Breast epithelium (tissue), 4 donors: ENCODE data around the gene ANO2. TPM values are rescaled to one million over a fixed set of nuclear protein-coding genes. Genes with fewer than 3 reads are reported as not detected.

Experiments used
- DNase-seq, 2 donors: peaks; one replicate each; pipeline ENCODE4 v3.0.0-alpha.2; 2019; ENCODE audit warnings: low spot score in 2 of 2
- H3K27ac ChIP-seq, 2 donors: fragments of 200-600 bp; sonication (generic) in 1 of 2; one replicate each; pipeline ENCODE4 v1.5.1; 2016 to 2019; ENCODE audit warnings: mild to moderate bottlenecking in 1 of 2
- H3K27me3 ChIP-seq, 2 donors: fragments of 200-600 bp; sonication (generic) in 1 of 2; one replicate each; pipeline versions ENCODE4 v1.5.1 to v1.6.0; 2017 to 2019; ENCODE audit warnings: control low read depth in 1 of 2, mild to moderate bottlenecking in 1 of 2
- H3K36me3 ChIP-seq: fragments of 200-600 bp; one replicate; pipeline ENCODE4 v1.5.1; 2019
- H3K4me1 ChIP-seq, 2 donors: fragments of 200-600 bp; sonication (generic); one replicate each; pipeline ENCODE4 v1.5.1; 2016 to 2019; ENCODE audit warnings: control low read depth in 1 of 2
- H3K4me3 ChIP-seq, 3 donors: fragments of 200-600 bp; sonication (generic); 1 replicate in 2 of 3; 2 replicates in 1 of 3; pipeline ENCODE4 v1.5.1; 2016 to 2019; ENCODE audit warnings: mild to moderate bottlenecking in 3 of 3, moderate library complexity in 2 of 3
- H3K9me3 ChIP-seq, 2 donors: fragments of 200-600 bp; sonication (generic) in 1 of 2; one replicate each; pipeline ENCODE4 v1.5.1; 2016 to 2019; ENCODE audit warnings: control low read depth in 1 of 2
- POLR2A ChIP-seq: fragments of 450-650 bp; IDR thresholded peaks from one replicate; pipeline ENCODE4 v1.6.1; 2016; ENCODE audit warnings: antibody characterized with exemption, mild to moderate bottlenecking, moderate library complexity
- POLR2AphosphoS5 ChIP-seq, 3 donors: sonication (generic); formaldehyde crosslinking; IDR thresholded peaks; one replicate each; pipeline ENCODE4 v1.6.1; 2017; ENCODE audit warnings: antibody characterized with exemption in 3 of 3
- intact Hi-C: fragments of 100-400 bp; cut with DNase I; formaldehyde crosslinking; loops from one replicate; pipeline ENCODE4 v1.15.1; 2023; ENCODE audit warnings: low total_unique reads
- total RNA-seq, 3 donors: library from RNA; depleted of rRNA; stranded (reverse); fragments of >200 nt; gene quantifications; one replicate each; pipeline ENCODE4 v1.1.0, GENCODE V29; 2016
- TF ChIP-seq, protein P1 (sequence below), 3 donors: fragments of 450-650 bp; IDR thresholded peaks; one replicate each; pipeline ENCODE4 v1.5.1; 2016 to 2017; ENCODE audit warnings: antibody characterized with exemption in 3 of 3, mild to moderate bottlenecking in 3 of 3, moderate library complexity in 3 of 3

The ANO2 gene
- total RNA-seq, 3 donors from 2014 or later = 5.0 to 33.1 (median 16.8) TPM

DNA sequence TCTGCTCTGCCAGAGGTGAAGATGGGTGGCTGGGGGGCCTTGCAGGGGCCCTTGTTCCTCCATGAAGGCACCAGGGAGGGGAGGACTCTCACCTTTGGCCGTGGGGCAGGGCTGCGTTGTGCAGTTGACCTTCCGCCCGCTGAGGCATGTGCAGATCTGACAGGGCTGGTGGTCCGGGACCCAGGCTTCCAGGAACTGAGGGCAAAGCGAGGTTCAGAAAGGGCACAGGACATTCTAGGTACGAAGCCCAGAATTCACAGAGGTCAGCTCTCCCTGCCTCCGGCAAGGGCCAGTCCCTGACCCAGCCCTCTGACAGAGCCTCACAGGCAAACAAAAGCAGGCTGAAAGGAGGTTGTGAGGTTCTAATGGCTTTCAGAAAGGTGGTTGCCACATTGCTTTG, 40.4 kb upstream of the ANO2 start:
- H3K9me3 ChIP-seq = no peaks in the 10 kb centered on the region
- no peak overlapping the region for H3K27ac ChIP-seq
- H3K4me1 ChIP-seq = no peaks in the 10 kb centered on the region
- no peaks in the 10 kb centered on the region for H3K36me3 ChIP-seq
- intact Hi-C loops = loop anchor here (5.0 kb wide), 1 partner anchor 442 kb away; no protein-coding TSS in a partner anchor
- no peak overlapping the region for H3K4me3 ChIP-seq
- TF ChIP-seq, protein P1, sequence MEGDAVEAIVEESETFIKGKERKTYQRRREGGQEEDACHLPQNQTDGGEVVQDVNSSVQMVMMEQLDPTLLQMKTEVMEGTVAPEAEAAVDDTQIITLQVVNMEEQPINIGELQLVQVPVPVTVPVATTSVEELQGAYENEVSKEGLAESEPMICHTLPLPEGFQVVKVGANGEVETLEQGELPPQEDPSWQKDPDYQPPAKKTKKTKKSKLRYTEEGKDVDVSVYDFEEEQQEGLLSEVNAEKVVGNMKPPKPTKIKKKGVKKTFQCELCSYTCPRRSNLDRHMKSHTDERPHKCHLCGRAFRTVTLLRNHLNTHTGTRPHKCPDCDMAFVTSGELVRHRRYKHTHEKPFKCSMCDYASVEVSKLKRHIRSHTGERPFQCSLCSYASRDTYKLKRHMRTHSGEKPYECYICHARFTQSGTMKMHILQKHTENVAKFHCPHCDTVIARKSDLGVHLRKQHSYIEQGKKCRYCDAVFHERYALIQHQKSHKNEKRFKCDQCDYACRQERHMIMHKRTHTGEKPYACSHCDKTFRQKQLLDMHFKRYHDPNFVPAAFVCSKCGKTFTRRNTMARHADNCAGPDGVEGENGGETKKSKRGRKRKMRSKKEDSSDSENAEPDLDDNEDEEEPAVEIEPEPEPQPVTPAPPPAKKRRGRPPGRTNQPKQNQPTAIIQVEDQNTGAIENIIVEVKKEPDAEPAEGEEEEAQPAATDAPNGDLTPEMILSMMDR (IDR thresholded peaks at IDR 0.05) = no peak
- no peak for TF ChIP-seq POLR2A
- no peak for TF ChIP-seq POLR2AphosphoS5 (IDR thresholded peaks at IDR 0.05)
- DNase-seq = no peak
- H3K27me3 ChIP-seq = no peaks in the 10 kb centered on the region

DNA sequence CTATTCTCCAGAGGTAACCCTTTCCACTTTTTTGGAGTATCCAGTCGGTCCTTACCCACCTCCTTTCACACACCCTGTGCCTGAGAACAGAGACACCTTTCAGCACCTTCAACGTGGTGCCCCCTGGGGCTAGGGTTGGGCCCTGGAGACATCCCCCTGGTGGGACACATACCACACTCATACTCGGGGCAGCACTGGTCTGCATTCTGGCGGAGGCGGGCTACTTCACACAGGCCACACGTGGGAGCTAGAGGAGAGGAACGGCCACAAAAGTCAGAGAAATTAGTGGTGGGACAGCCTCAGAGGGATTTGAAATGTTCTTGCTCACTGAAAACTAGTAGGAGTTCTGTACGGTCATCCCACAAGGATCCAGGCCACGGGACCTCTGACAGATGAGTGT, 39.8 kb upstream of the ANO2 start:
- H3K9me3 ChIP-seq = no peaks in the 10 kb centered on the region
- no peak for DNase-seq
- H3K4me1 ChIP-seq = no peaks in the 10 kb centered on the region
- no peak overlapping the region for H3K4me3 ChIP-seq
- no peak overlapping the region for H3K27ac ChIP-seq
- H3K27me3 ChIP-seq = no peaks in the 10 kb centered on the region
- TF ChIP-seq POLR2A = no peak
- TF ChIP-seq POLR2AphosphoS5 (IDR thresholded peaks at IDR 0.05) = no peak
- intact Hi-C loops = loop anchor here (5.0 kb wide), 1 partner anchor 442 kb away; no protein-coding TSS in a partner anchor
- H3K36me3 ChIP-seq = no peaks in the 10 kb centered on the region

DNA sequence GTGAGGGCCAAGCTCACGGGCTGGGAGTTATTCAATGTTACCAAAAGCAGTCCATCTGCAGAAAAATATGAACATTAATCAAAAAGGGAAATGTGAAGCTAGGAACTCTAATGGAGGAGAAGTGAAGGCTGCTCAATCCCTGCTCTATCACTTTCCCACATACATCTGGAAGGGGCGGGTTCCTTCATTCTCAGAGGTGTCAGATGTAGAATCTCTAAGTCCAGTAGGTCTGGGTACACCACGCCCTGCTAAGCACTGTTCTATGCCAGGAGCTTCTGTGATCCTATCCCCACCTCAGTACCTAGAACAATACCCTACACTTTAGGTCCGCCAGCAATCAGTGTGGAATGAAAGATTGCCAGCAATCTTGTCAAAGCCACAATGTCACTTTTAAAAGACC, 37.0 kb upstream of the ANO2 start:
- Histone ChIP-seq H3K27me3 (no peaks in the 10 kb centered on the region), H3K27ac (no peak overlapping the region), H3K9me3 (no peaks in the 10 kb centered on the region), H3K4me3 (no peak overlapping the region), H3K4me1 (no peaks in the 10 kb centered on the region), H3K36me3 (no peaks in the 10 kb centered on the region)
- TF ChIP-seq POLR2AphosphoS5 (IDR thresholded peaks at IDR 0.05) (no peak), POLR2A (no peak)
- TF ChIP-seq, protein P1 (IDR thresholded peaks at IDR 0.05) = no peak
- DNase-seq = no peak
- intact Hi-C loops = no loop called here

DNA sequence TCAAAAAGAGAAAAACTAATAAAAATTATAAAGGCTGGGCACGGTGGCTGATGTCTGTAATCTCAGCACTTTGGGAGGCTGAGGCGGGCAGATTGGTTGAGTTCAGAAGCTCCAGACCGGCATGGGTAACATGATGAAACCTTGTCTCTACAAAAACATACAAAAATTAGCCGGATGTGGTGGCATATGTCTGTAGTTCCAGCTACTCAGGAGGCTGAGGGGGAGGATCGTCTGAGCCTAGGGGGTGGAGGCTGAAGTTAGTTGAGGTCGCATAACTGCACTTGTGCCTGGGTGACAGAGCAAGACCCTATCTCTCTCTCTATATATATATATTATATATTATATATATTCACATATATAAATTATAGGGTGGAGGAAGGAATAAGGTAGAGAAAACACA, 32.5 kb upstream of the ANO2 start:
- intact Hi-C loops = no loop called here
- H3K4me3 ChIP-seq = no peak overlapping the region
- H3K27me3 ChIP-seq = no peaks in the 10 kb centered on the region
- H3K9me3 ChIP-seq = no peaks in the 10 kb centered on the region
- DNase-seq = no peak
- H3K4me1 ChIP-seq = no peaks in the 10 kb centered on the region
- no peak overlapping the region for H3K27ac ChIP-seq
- no peak for TF ChIP-seq POLR2A
- no peak for TF ChIP-seq POLR2AphosphoS5 (IDR thresholded peaks at IDR 0.05)
- H3K36me3 ChIP-seq = no peaks in the 10 kb centered on the region

DNA sequence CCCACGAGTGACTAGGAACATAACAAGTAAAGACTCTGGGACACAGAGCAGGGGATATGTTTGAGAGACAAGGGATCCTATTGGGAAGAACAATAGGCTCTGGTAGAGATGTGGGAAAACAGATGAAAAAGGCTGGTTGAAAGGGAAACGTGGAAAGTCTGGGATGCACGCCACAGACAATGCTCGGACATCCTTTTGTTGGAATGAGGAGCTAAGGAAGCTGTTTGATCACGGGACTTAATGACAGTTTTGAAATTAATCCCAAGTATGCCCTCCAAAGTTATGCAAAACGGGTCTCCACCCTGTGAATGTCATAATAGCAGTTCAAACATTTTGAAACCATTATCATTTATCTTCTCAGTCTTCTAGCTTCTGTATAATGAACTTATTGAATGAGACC, 31.7 kb upstream of the ANO2 start:
- Histone ChIP-seq H3K4me1 (no peaks in the 10 kb centered on the region), H3K36me3 (no peaks in the 10 kb centered on the region), H3K27ac (no peak overlapping the region), H3K9me3 (no peaks in the 10 kb centered on the region), H3K27me3 (no peaks in the 10 kb centered on the region), H3K4me3 (no peak overlapping the region)
- intact Hi-C loops = no loop called here
- no peak for DNase-seq
- no peak for TF ChIP-seq POLR2AphosphoS5 (IDR thresholded peaks at IDR 0.05)
- TF ChIP-seq, protein P1 (IDR thresholded peaks at IDR 0.05) = no peak
- TF ChIP-seq POLR2A = no peak

DNA sequence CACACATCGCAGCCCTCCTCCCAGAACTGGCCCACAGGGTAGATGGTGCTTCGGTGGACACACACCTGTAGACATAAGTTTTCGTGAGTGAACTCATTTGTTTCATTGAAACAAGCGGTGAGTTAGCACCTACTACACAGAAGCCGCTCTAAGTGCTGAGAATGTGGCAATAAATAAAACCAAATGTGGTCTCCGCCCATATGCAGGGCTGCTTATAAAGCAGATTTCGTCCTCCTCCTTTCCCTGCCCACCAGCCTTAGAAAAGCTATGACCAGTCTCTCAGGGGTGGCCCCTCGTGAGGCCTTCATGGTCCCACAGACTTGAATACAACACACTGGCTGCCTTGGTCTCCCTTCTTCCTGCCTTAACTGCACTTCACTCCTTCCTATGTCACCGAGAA, 31.1 kb upstream of the ANO2 start:
- Histone ChIP-seq H3K27me3 (no peaks in the 10 kb centered on the region), H3K27ac (no peak overlapping the region), H3K4me1 (no peaks in the 10 kb centered on the region), H3K9me3 (no peaks in the 10 kb centered on the region), H3K4me3 (no peak overlapping the region), H3K36me3 (no peaks in the 10 kb centered on the region)
- DNase-seq = no peak
- TF ChIP-seq POLR2AphosphoS5 (IDR thresholded peaks at IDR 0.05) = no peak
- TF ChIP-seq POLR2A = no peak
- TF ChIP-seq, protein P1 (IDR thresholded peaks at IDR 0.05) = no peak
- intact Hi-C loops = no loop called here
